Breast epithelium (tissue), 3 donors: ENCODE data around the gene OR6C76.
"Not testable (repeated sequence)": the region's sequence is repeated elsewhere in the genome, so short reads cannot be mapped to it uniquely, and the experiment has no call there.

Experiments used
- CTCF ChIP-seq, 3 donors: fragments of 450-650 bp; IDR thresholded peaks; one replicate each; pipeline ENCODE4 v1.5.1; 2016 to 2017; ENCODE audit warnings: antibody characterized with exemption in 3 of 3, mild to moderate bottlenecking in 3 of 3, moderate library complexity in 3 of 3
- POLR2A ChIP-seq: fragments of 450-650 bp; IDR thresholded peaks from one replicate; pipeline ENCODE4 v1.6.1; 2016; ENCODE audit warnings: antibody characterized with exemption, mild to moderate bottlenecking, moderate library complexity

- TF ChIP-seq CTCF (IDR thresholded peaks at IDR 0.05); POLR2A: not testable (repeated sequence)
Observed at GRCh38 chr12:55412138-55412537, 13.9 kb upstream of the OR6C76 start.
